Fibroblast of lung (primary cell): ENCODE results near the gene KCTD10.
"Not testable (repeated sequence)": the region's sequence is repeated elsewhere in the genome, so short reads cannot be mapped to it uniquely, and the experiment has no call there.

ENCODE experiments used
- CTCF ChIP-seq, 2 donors: IDR thresholded peaks in 1 of 2; conservative IDR thresholded peaks in 1 of 2; 1 replicate in 1 of 2; 2 replicates in 1 of 2; pipeline ENCODE4 v1.5.1; 2011 to 2012; ENCODE audit warnings: low read length in 2 of 2, control low read depth in 1 of 2, inconsistent platforms in 1 of 2, low read depth in 1 of 2, mild to moderate bottlenecking in 1 of 2
- EZH2 ChIP-seq: IDR thresholded peaks from 2 replicates; pipeline ENCODE4 v1.5.1; 2012; ENCODE audit warnings: low read length, control low read depth, mild to moderate bottlenecking; ENCODE audit errors: missing control alignments

GRCh38 chr12:109428804-109429203 lies 48.3 kb downstream of the KCTD10 start:
- TF ChIP-seq CTCF (conservative IDR thresholded peaks at IDR 0.05 in 1 of 2, IDR thresholded peaks at IDR 0.05 in 1 of 2; ENCODE audit: low read depth in 1 of 2, low read length in 2 of 2); EZH2: not testable (repeated sequence)
